Embryonic facial prominence (tissue), 1 donor: ENCODE measurements around the gene CDR2.

Experiments used
- DNase-seq: peaks from one replicate; pipeline ENCODE4 v3.0.0-alpha.2; 2016; ENCODE audit errors: extremely low spot score

Gene CDR2

GRCh38 chr16:22324787-22325597, 49.4 kb downstream of the CDR2 start:
- no peak for DNase-seq

GRCh38 chr16:22323959-22324786, 50.2 kb downstream of the CDR2 start:
- no peak for DNase-seq

GRCh38 chr16:22323173-22323958, 51.1 kb downstream of the CDR2 start:
- DNase-seq: no peak

- DNase-seq: no peak
Observed at GRCh38 chr16:22322741-22323140, 51.7 kb downstream of the CDR2 start.

- DNase-seq: no peak
Observed at GRCh38 chr16:22322021-22322471, 52.4 kb downstream of the CDR2 start.

GRCh38 chr16:22321340-22322001, 52.9 kb downstream of the CDR2 start:
- DNase-seq: peak; percentile 25

- no peak for DNase-seq
Observed at GRCh38 chr16:22320572-22321339, 53.7 kb downstream of the CDR2 start.

GRCh38 chr16:22318690-22319358, 55.6 kb downstream of the CDR2 start:
- DNase-seq: no peak

- no peak for DNase-seq
Observed at GRCh38 chr16:22317625-22318024, 56.8 kb downstream of the CDR2 start.

- no peak for DNase-seq
Observed at GRCh38 chr16:22317001-22317530, 57.4 kb downstream of the CDR2 start.

- no peak for DNase-seq
Observed at GRCh38 chr16:22316411-22316811, 58.0 kb downstream of the CDR2 start.

GRCh38 chr16:22315979-22316378, 58.4 kb downstream of the CDR2 start:
- DNase-seq: no peak

GRCh38 chr16:22314661-22315626, 59.5 kb downstream of the CDR2 start:
- DNase-seq: no peak

- DNase-seq: no peak
Observed at GRCh38 chr16:22313876-22314470, 60.4 kb downstream of the CDR2 start.

- DNase-seq: no peak
Observed at GRCh38 chr16:22312897-22313781, 61.3 kb downstream of the CDR2 start.

- no peak for DNase-seq
Observed at GRCh38 chr16:22311520-22311919, 62.9 kb downstream of the CDR2 start.

GRCh38 chr16:22308824-22309520, 65.4 kb downstream of the CDR2 start:
- DNase-seq: no peak
